CD14-positive monocyte (primary cell): ENCODE data around the gene TM4SF18. TPM values are rescaled to one million over a fixed set of nuclear protein-coding genes. Genes with fewer than 3 reads are reported as not detected.

ENCODE experiments used
- DNase-seq, 3 donors: peaks; one replicate each; pipeline ENCODE4 v3.0.0-alpha.2; 2011 to 2022
- H2AFZ ChIP-seq: 2 replicates; pipeline ENCODE4 v1.6.0; 2012; ENCODE audit warnings: mild to moderate bottlenecking, low read depth, low read length, inconsistent platforms; ENCODE audit not compliant: insufficient read depth, poor library complexity, severe bottlenecking
- H3K27ac ChIP-seq, 2 donors: 1 replicate in 1 of 2; 2 replicates in 1 of 2; pipeline ENCODE4 v1.5.1; 2012 to 2013; ENCODE audit warnings: low read length in 2 of 2, control low read depth in 1 of 2, inconsistent platforms in 1 of 2, low read depth in 1 of 2, mild to moderate bottlenecking in 1 of 2
- H3K27me3 ChIP-seq, 2 donors: one replicate each; pipeline versions ENCODE4 v1.6.0 to v1.6.1; 2011 to 2013; ENCODE audit warnings: low read length in 2 of 2; ENCODE audit not compliant: control insufficient read depth in 2 of 2, insufficient read depth in 2 of 2
- H3K36me3 ChIP-seq, 2 donors: replicated peaks in 1 of 2; 1 replicate in 1 of 2; 2 replicates in 1 of 2; pipeline versions ENCODE4 v1.5.1 to v1.6.1; 2012 to 2013; ENCODE audit warnings: low read length in 2 of 2, control low read depth in 1 of 2, inconsistent platforms in 1 of 2, mild to moderate bottlenecking in 1 of 2; ENCODE audit not compliant: insufficient read depth in 2 of 2, control insufficient read depth in 1 of 2
- H3K4me1 ChIP-seq, 2 donors: 1 replicate in 1 of 2; 2 replicates in 1 of 2; pipeline versions ENCODE4 v1.5.1 to v1.6.1; 2012 to 2013; ENCODE audit warnings: low read length in 2 of 2, control low read depth in 1 of 2, inconsistent platforms in 1 of 2, mild to moderate bottlenecking in 1 of 2, moderate library complexity in 1 of 2; ENCODE audit not compliant: insufficient read depth in 2 of 2, control insufficient read depth in 1 of 2
- H3K4me2 ChIP-seq: replicated peaks from 2 replicates; pipeline ENCODE3; 2012; ENCODE audit warnings: low read length, moderate library complexity, mild to moderate bottlenecking; ENCODE audit not compliant: poor library complexity, severe bottlenecking; ENCODE audit errors: extremely low read depth
- H3K4me3 ChIP-seq, 3 experiments: fragments of 200-600 bp in 1 of 3; sonication (generic) in 1 of 3; replicated peaks in 1 of 3; 1 replicate in 2 of 3; 2 replicates in 1 of 3; pipeline ENCODE4 v1.5.1; 2011 to 2013; ENCODE audit warnings: low read length in 3 of 3, mild to moderate bottlenecking in 3 of 3, control low read depth in 2 of 3, low read depth in 2 of 3, inconsistent platforms in 1 of 3, moderate library complexity in 1 of 3
- H3K79me2 ChIP-seq: 2 replicates; pipeline ENCODE4 v1.6.0; 2012; ENCODE audit warnings: mild to moderate bottlenecking, control low read depth, inconsistent platforms, low read length, moderate library complexity; ENCODE audit not compliant: insufficient read depth
- H3K9ac ChIP-seq: 2 replicates; pipeline ENCODE4 v1.6.0; 2017; ENCODE audit warnings: low read length, mild to moderate bottlenecking; ENCODE audit not compliant: insufficient read depth, poor library complexity, severe bottlenecking
- H3K9me3 ChIP-seq, 2 donors: replicated peaks in 1 of 2; 1 replicate in 1 of 2; 2 replicates in 1 of 2; pipeline versions ENCODE4 v1.5.1 to v1.6.1; 2012 to 2013; ENCODE audit warnings: low read length in 2 of 2, control low read depth in 1 of 2; ENCODE audit not compliant: control insufficient read depth in 1 of 2, insufficient read depth in 1 of 2
- H4K20me1 ChIP-seq: 2 replicates; pipeline ENCODE4 v1.6.0; 2012; ENCODE audit warnings: mild to moderate bottlenecking, low read length, control low read depth, moderate library complexity; ENCODE audit not compliant: insufficient read depth
- H3K27ac Mint-ChIP-seq, 7 donors: one replicate each; pipeline ENCODE4 v1.8.0; 2020; ENCODE audit warnings: mild to moderate bottlenecking in 7 of 7, mixed read lengths in 7 of 7, moderate library complexity in 6 of 7, inconsistent platforms in 2 of 7
- H3K27me3 Mint-ChIP-seq, 3 donors: one replicate each; pipeline ENCODE4 v1.8.0; 2021 to 2022; ENCODE audit warnings: low read depth in 3 of 3, mild to moderate bottlenecking in 3 of 3, mixed read lengths in 3 of 3, moderate library complexity in 3 of 3, inconsistent platforms in 1 of 3
- H3K36me3 Mint-ChIP-seq, 2 donors: one replicate each; pipeline ENCODE4 v1.8.0; 2020; ENCODE audit warnings: mixed read lengths in 2 of 2, inconsistent platforms in 1 of 2, mild to moderate bottlenecking in 1 of 2
- H3K4me1 Mint-ChIP-seq: one replicate; pipeline ENCODE4 v1.8.0; 2020; ENCODE audit warnings: mild to moderate bottlenecking, mixed read lengths
- H3K4me3 Mint-ChIP-seq, 2 donors: one replicate each; pipeline ENCODE4 v1.8.0; 2020; ENCODE audit warnings: mild to moderate bottlenecking in 2 of 2, mixed read lengths in 2 of 2, moderate library complexity in 1 of 2
- H3K9me3 Mint-ChIP-seq, 7 donors: one replicate each; pipeline ENCODE4 v1.8.0; 2020 to 2022; ENCODE audit warnings: mixed read lengths in 7 of 7, mild to moderate bottlenecking in 6 of 7, moderate library complexity in 6 of 7, inconsistent platforms in 2 of 7
- WGBS: methylation state at CpG from one replicate; pipeline ENCODE4 v1.1.5; 2013; ENCODE audit warnings: missing lambda C conversion rate; ENCODE audit not compliant: insufficient coverage; 5-methylcytosine and 5-hydroxymethylcytosine counted together
- intact Hi-C, 2 donors: fragments of 100-400 bp; cut with micrococcal nuclease; formaldehyde crosslinking; loops; one replicate each; pipeline versions ENCODE4 v1.15.0 to v1.15.1; 2023
- polyA plus RNA-seq, 3 donors: library from polyadenylated mRNA; depleted of rRNA in 1 of 3; unstranded in 2 of 3; stranded (reverse) in 1 of 3; fragments of 300-500 nt in 2 of 3; fragments of >200 nt in 1 of 3; fragmentation: Illumina TruSeq in 2 of 3; gene quantifications; 1 replicate in 2 of 3; 2 replicates in 1 of 3; pipeline ENCODE4 v1.2.3, GENCODE V29; 2012 to 2021
- TF ChIP-seq, protein P1 (sequence below): fragments of 200-600 bp; IDR thresholded peaks from one replicate; pipeline ENCODE4 v1.8.0; 2022; ENCODE audit warnings: antibody characterized with exemption, mild to moderate bottlenecking

Gene TM4SF18
- polyA plus RNA-seq, 3 donors = not detected

DNA sequence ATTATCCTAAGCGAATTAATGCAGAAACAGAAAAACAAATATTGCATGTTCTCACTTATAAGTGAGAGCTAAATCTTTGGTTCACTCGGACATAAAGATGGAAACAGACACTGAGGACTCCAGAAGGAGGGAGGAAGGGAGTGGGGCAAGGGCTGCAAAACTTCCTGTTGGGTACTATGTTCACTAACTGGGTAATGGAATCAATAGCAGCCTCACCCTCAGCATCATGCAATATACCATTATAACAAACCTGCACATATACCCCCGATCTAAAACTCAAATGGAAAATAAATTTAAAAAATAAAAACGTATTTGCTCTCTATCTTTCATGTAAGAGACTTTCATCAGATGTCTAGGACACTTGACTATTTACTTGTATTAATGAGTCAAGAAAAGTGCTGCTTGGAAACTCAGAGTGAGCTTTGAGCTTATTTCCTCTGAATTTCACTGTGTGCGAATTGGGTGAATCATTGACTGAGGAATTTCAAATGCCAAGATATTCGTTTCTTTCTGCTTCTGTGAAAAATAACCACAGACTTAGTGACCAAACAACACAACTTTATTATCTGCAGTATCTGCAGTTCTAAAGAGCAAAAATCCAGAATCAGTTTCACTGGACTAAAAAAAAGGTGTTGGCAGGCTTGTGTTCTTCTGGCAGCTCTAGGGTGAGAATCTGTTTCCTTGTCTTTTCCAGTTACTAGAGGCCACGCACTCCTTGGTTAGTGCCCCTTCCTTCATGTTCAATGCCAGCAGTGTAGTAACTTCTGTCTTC, 18.4 kb downstream of the TM4SF18 start:
- no peak overlapping the region for H3K27ac ChIP-seq
- intact Hi-C loops = no loop called here
- TF ChIP-seq, protein P1, sequence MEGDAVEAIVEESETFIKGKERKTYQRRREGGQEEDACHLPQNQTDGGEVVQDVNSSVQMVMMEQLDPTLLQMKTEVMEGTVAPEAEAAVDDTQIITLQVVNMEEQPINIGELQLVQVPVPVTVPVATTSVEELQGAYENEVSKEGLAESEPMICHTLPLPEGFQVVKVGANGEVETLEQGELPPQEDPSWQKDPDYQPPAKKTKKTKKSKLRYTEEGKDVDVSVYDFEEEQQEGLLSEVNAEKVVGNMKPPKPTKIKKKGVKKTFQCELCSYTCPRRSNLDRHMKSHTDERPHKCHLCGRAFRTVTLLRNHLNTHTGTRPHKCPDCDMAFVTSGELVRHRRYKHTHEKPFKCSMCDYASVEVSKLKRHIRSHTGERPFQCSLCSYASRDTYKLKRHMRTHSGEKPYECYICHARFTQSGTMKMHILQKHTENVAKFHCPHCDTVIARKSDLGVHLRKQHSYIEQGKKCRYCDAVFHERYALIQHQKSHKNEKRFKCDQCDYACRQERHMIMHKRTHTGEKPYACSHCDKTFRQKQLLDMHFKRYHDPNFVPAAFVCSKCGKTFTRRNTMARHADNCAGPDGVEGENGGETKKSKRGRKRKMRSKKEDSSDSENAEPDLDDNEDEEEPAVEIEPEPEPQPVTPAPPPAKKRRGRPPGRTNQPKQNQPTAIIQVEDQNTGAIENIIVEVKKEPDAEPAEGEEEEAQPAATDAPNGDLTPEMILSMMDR = no peak
- Mint-ChIP-seq H3K4me3 (no peak overlapping the region), H3K36me3 (no peaks in the 10 kb centered on the region), H3K27ac (no peak overlapping the region), H3K27me3 (peaks cover 0 to 1% (median 0%) of the 10 kb centered on the region in 3 donors), H3K4me1 (no peaks in the 10 kb centered on the region), H3K9me3 (peaks cover 0 to 5% (median 1%) of the 10 kb centered on the region in 7 donors)
- H4K20me1 ChIP-seq = no peaks in the 10 kb centered on the region
- H3K9me3 ChIP-seq = no peaks in the 10 kb centered on the region
- no peak overlapping the region for H3K4me3 ChIP-seq
- H3K79me2 ChIP-seq = no peaks in the 10 kb centered on the region
- DNase-seq = no peak
- no peak overlapping the region for H3K4me2 ChIP-seq
- H3K4me1 ChIP-seq = no peaks in the 10 kb centered on the region
- no peaks in the 10 kb centered on the region for H3K27me3 ChIP-seq
- 83% methylated on average over 1 of the region's 7 CpGs for WGBS
- H3K36me3 ChIP-seq = no peaks in the 10 kb centered on the region
- H3K9ac ChIP-seq = no peak overlapping the region
- H2AFZ ChIP-seq = peak overlapping the region; percentile 19

DNA sequence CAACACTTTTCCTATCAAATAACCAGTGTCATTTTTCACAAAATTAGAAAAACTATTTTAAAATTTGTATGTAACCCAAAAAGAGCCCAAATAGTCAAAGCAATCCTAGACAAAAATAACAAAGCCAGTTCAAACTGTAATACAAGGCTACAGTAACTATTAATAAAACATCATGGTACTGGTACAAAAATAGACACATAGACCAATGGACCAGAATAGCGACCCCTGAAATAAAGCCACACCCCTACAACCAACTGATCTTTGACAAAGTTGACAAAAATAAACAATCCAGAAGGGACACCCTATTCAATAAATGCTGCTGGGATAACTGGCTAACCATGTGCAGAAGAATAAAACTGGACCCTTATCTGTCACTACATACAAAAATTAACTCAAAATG, 19.9 kb downstream of the TM4SF18 start:
- WGBS = 67% methylated on average over 1 of the region's 1 CpG
- intact Hi-C loops = no loop called here

More for the DNA sequence above, 19.9 kb downstream of the TM4SF18 start:
- H3K4me1 ChIP-seq = no peaks in the 10 kb centered on the region
- no peaks in the 10 kb centered on the region for H3K4me1 Mint-ChIP-seq
- no peaks in the 10 kb centered on the region for H3K36me3 ChIP-seq
- H3K4me3 Mint-ChIP-seq = no peak overlapping the region
- no peak overlapping the region for H3K27ac Mint-ChIP-seq
- no peaks in the 10 kb centered on the region for H3K36me3 Mint-ChIP-seq
- H3K9ac ChIP-seq = no peak overlapping the region
- no peak overlapping the region for H3K4me3 ChIP-seq
- H2AFZ ChIP-seq = no peak overlapping the region
- TF ChIP-seq, protein P1 = no peak
- H3K9me3 ChIP-seq = no peaks in the 10 kb centered on the region
- no peak overlapping the region for H3K4me2 ChIP-seq
- no peak for DNase-seq
- no peaks in the 10 kb centered on the region for H4K20me1 ChIP-seq
- peaks cover 0 to 2% (median 0%) of the 10 kb centered on the region in 3 donors for H3K27me3 Mint-ChIP-seq
- H3K79me2 ChIP-seq = no peaks in the 10 kb centered on the region
- no peaks in the 10 kb centered on the region for H3K27me3 ChIP-seq
- no peak overlapping the region for H3K27ac ChIP-seq
- peaks cover 0 to 5% (median 2%) of the 10 kb centered on the region in 7 donors for H3K9me3 Mint-ChIP-seq
